SK-N-SH (cell line): Measurements from ENCODE around the gene MGAT5. TPM values are rescaled to one million over a fixed set of nuclear protein-coding genes. Genes with fewer than 3 reads are reported as not detected.

ENCODE experiments used
- CTCF ChIA-PET: fragments of 300-600, 350-600 bp; formaldehyde crosslinking; extraction: SDS; loops from one replicate; lab custom pipeline; 2021; lab: Yijun Ruan, JAX
- POLR2A ChIA-PET: fragments of 350-600 bp; sonication (Branson Sonifier 250); formaldehyde crosslinking; extraction: SDS; loops from one replicate; lab custom pipeline; 2020; ENCODE audit warnings: antibody characterized with exemption, inconsistent platforms; lab: Yijun Ruan, JAX
- DNase-seq: peaks from one replicate; pipeline ENCODE4 v3.0.0; 2012
- H2AFZ ChIP-seq: fragments of 200-600 bp; sonication (generic); 2 replicates; pipeline ENCODE4 v1.8.1; 2016; ENCODE audit warnings: antibody characterized with exemption, mild to moderate bottlenecking, low read depth
- H3F3A ChIP-seq: fragments of 200-600 bp; sonication (generic); replicated peaks from 2 replicates; pipeline ENCODE3; 2016; ENCODE audit warnings: antibody characterized with exemption, mild to moderate bottlenecking; ENCODE audit not compliant: insufficient read depth
- H3K27ac ChIP-seq, 2 experiments: fragments of 200-500 bp in 1 of 2; fragments of 200-600 bp in 1 of 2; sonication (Bioruptor generic) in 1 of 2; sonication (generic), shearing (Covaris generic) in 1 of 2; 2 replicates each; pipeline versions ENCODE4 v1.5.1 to v1.6.1; 2014 to 2016; ENCODE audit warnings: low read depth in 2 of 2, inconsistent platforms in 1 of 2, low read length in 1 of 2, mild to moderate bottlenecking in 1 of 2, mixed read lengths in 1 of 2
- H3K27me3 ChIP-seq: fragments of 200-600 bp; sonication (generic), shearing (Covaris generic); 2 replicates; pipeline ENCODE4 v1.6.1; 2016; ENCODE audit warnings: mixed run types; ENCODE audit not compliant: insufficient read depth
- H3K36me3 ChIP-seq, 2 experiments: fragments of 200-500 bp in 1 of 2; fragments of 200-600 bp in 1 of 2; sonication (Bioruptor generic) in 1 of 2; sonication (generic) in 1 of 2; replicated peaks in 1 of 2; 2 replicates each; pipeline versions ENCODE3 to v1.5.1; 2014 to 2016; ENCODE audit warnings: low read length in 1 of 2, mild to moderate bottlenecking in 1 of 2; ENCODE audit not compliant: insufficient read depth in 2 of 2, control insufficient read depth in 1 of 2
- H3K4me1 ChIP-seq, 2 experiments: fragments of 200-500 bp in 1 of 2; fragments of 200-600 bp in 1 of 2; sonication (Bioruptor generic) in 1 of 2; sonication (generic), shearing (Covaris generic) in 1 of 2; 2 replicates each; pipeline versions ENCODE4 v1.5.1 to v1.6.1; 2014 to 2016; ENCODE audit warnings: low read depth in 1 of 2, low read length in 1 of 2, mixed run types in 1 of 2; ENCODE audit not compliant: insufficient read depth in 2 of 2, control insufficient read depth in 1 of 2
- H3K4me2 ChIP-seq: fragments of 200-600 bp; sonication (generic), shearing (Covaris generic); 2 replicates; pipeline ENCODE4 v1.6.1; 2017; ENCODE audit warnings: mixed run types
- H3K4me3 ChIP-seq, 2 experiments: fragments of 200-500 bp in 1 of 2; fragments of 200-600 bp in 1 of 2; sonication (Bioruptor generic) in 1 of 2; sonication (generic), shearing (Covaris generic) in 1 of 2; 2 replicates each; pipeline versions ENCODE4 v1.5.1 to v1.8.1; 2014 to 2016; ENCODE audit warnings: low read depth in 2 of 2, inconsistent platforms in 1 of 2, low read length in 1 of 2, mild to moderate bottlenecking in 1 of 2, mixed read lengths in 1 of 2, moderate library complexity in 1 of 2
- H3K79me2 ChIP-seq: fragments of 200-600 bp; sonication (generic); 2 replicates; pipeline ENCODE4 v1.8.1; 2017; ENCODE audit warnings: mild to moderate bottlenecking; ENCODE audit not compliant: insufficient read depth
- H3K9ac ChIP-seq: fragments of 200-600 bp; sonication (generic); 2 replicates; pipeline ENCODE4 v1.6.1; 2017; ENCODE audit warnings: mixed run types
- H3K9me2 ChIP-seq: fragments of 200-600 bp; sonication (generic); 2 replicates; pipeline ENCODE4 v1.6.1; 2017; ENCODE audit warnings: mixed run types
- H3K9me3 ChIP-seq: fragments of 200-600 bp; sonication (generic); 2 replicates; pipeline ENCODE4 v1.6.1; 2017; ENCODE audit warnings: mixed run types, mild to moderate bottlenecking, moderate library complexity
- H4K20me1 ChIP-seq: fragments of 200-600 bp; sonication (generic); 2 replicates; pipeline ENCODE4 v1.6.1; 2017; ENCODE audit warnings: mild to moderate bottlenecking, mixed run types; ENCODE audit not compliant: insufficient read depth
- CHD2 ChIP-seq: fragments of 150-350 bp; IDR thresholded peaks from 2 replicates; pipeline ENCODE4 v1.6.1; 2018; ENCODE audit warnings: low read length; ENCODE audit not compliant: partially characterized antibody
- ELF1 ChIP-seq: IDR thresholded peaks from 2 replicates; pipeline ENCODE4 v1.4.0; 2012
- EP300 ChIP-seq, 2 experiments: IDR thresholded peaks; 2 replicates each; pipeline versions ENCODE4 v1.4.0 to v1.6.1; 2012; ENCODE audit warnings: borderline replicate concordance in 1 of 2, low read depth in 1 of 2, low read length in 1 of 2
- FOXM1 ChIP-seq: IDR thresholded peaks from 2 replicates; pipeline ENCODE4 v1.4.0; 2012; ENCODE audit warnings: low read depth, mild to moderate bottlenecking
- GABPA ChIP-seq: IDR thresholded peaks from 2 replicates; pipeline ENCODE4 v1.4.0; 2012; ENCODE audit warnings: low read depth, mild to moderate bottlenecking
- GATA2 ChIP-seq: sonication (generic); formaldehyde crosslinking; IDR thresholded peaks from 2 replicates; pipeline ENCODE4 v1.5.0; 2020; ENCODE audit warnings: mild to moderate bottlenecking, missing genetic modification reagents
- NFIC ChIP-seq: IDR thresholded peaks from 2 replicates; pipeline ENCODE4 v1.4.0; 2012; ENCODE audit warnings: borderline replicate concordance
- NRF1 ChIP-seq: IDR thresholded peaks from 2 replicates; pipeline ENCODE4 v1.6.1; 2012; ENCODE audit warnings: low read depth, mild to moderate bottlenecking, low read length
- RAD21 ChIP-seq: IDR thresholded peaks from 2 replicates; pipeline ENCODE4 v1.6.1; 2012; ENCODE audit warnings: mild to moderate bottlenecking, low read length
- RCOR1 ChIP-seq: fragments of 150-350 bp; IDR thresholded peaks from 2 replicates; pipeline ENCODE4 v1.6.1; 2017; ENCODE audit warnings: antibody characterized with exemption, low read length
- TAF1 ChIP-seq: IDR thresholded peaks from 2 replicates; pipeline ENCODE4 v1.6.1; 2012; ENCODE audit warnings: low read depth, mild to moderate bottlenecking, low read length, moderate library complexity, borderline replicate concordance
- TCF12 ChIP-seq: IDR thresholded peaks from 2 replicates; pipeline ENCODE4 v1.4.0; 2012
- TEAD4 ChIP-seq: IDR thresholded peaks from 2 replicates; pipeline ENCODE4 v1.4.0; 2012; ENCODE audit warnings: mild to moderate bottlenecking, borderline replicate concordance; ENCODE audit not compliant: insufficient read depth
- WGBS: methylation state at CpG from one replicate; pipeline ENCODE4 v1.1.6; 2017; ENCODE audit warnings: low lambda C conversion rate; 5-methylcytosine and 5-hydroxymethylcytosine counted together
- polyA plus RNA-seq, 3 experiments: library from polyadenylated mRNA; depleted of rRNA; stranded (reverse); fragments of >200 nt; gene quantifications; 2 replicates each; pipeline ENCODE4 v1.2.3, GENCODE V29; 2012
- TF ChIP-seq, protein P1 (sequence below): IDR thresholded peaks from 2 replicates; pipeline ENCODE4; 2012
- TF ChIP-seq, protein P2 (sequence below): IDR thresholded peaks from 2 replicates; pipeline ENCODE4 v1.4.0; 2012; ENCODE audit warnings: low read depth
- TF ChIP-seq, protein P3 (sequence below): fragments of 150-350 bp; IDR thresholded peaks from 2 replicates; pipeline ENCODE4 v1.6.1; 2016; ENCODE audit warnings: mild to moderate bottlenecking, low read depth, low read length
- TF ChIP-seq, protein P4 (sequence below): IDR thresholded peaks from 2 replicates; pipeline ENCODE4 v1.4.0; 2012; ENCODE audit warnings: low read depth, borderline replicate concordance

MGAT5 gene
- polyA plus RNA-seq, 1 of the 3 experiments (the other 2 are of a cell fraction): 18.2 TPM

DNA sequence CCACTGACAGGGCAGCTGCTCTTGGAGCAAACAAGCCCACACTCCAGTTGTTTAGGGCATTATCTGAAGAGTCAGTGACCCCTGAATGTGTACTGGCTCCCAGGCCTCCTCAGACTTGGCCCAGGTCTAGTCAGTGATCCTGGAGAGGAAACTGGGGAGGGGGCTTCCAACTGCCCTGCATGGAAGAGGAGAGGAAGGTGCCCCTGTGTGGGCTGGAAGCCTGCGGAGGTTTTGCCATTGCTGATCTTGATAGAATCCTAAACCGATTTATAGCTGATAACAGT is 197.4 kb downstream of the MGAT5 start (continued):
- TF ChIP-seq FOXM1: no peak

DNA sequence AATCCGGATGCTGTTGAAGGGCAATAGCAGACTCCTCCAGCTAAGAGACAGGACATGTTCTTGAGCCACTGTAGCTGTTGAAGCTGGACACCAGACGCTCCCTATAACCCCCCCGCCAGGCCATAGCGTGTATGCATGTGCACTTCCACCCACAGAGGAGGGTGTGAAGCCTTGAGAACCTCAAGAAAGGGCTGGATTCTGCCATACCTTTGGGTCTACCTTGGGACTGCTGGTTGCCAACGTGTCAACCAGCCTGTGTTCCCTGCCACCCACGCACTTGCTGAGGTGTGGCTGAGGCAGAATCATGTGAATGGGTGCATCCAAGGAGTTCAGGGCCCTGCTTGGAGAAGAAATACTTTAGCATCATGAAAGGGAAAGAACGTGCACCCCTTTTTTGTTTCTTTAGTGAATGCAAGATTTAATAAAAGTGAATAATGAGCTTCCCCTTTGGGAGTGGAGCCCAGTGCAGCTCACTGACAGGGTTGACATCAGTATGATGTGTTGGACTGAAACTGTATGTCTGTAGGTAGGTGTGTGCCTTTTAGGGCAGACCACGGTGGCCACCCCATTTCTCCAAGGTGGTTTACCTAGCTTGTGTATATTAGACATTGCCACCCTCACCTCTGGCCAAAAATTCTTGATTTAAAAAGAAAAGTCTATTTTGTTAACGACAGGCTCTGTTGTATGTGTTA is 198.3 kb downstream of the MGAT5 start:
- Histone ChIP-seq H3K9me3 (no peaks in the 10 kb centered on the region), H3K9ac (no peak overlapping the region), H4K20me1 (no peaks in the 10 kb centered on the region), H3K4me1 (no peaks in the 10 kb centered on the region; a peak in 1 of 4 replicates), H3K27me3 (no peaks in the 10 kb centered on the region), H3K9me2 (no peaks in the 10 kb centered on the region), H3K4me3 (no peak overlapping the region), H3F3A (no peaks in the 10 kb centered on the region), H3K79me2 (no peaks in the 10 kb centered on the region), H2AFZ (no peak overlapping the region), H3K27ac (no peak overlapping the region), H3K4me2 (no peak overlapping the region), H3K36me3 (peaks cover 0 to 14% of the 10 kb centered on the region in 2 experiments)
- TF ChIP-seq FOXM1 (no peak), NRF1 (no peak), TCF12 (no peak), RAD21 (no peak), EP300 (IDR thresholded peaks at IDR 0.05; ENCODE audit: borderline replicate concordance in 1 of 2, low read depth in 1 of 2, low read length in 1 of 2) (no peak), RCOR1 (no peak), ELF1 (no peak), GATA2 (no peak), NFIC (no peak), TEAD4 (no peak), CHD2 (no peak), GABPA (no peak), TAF1 (no peak)
- TF ChIP-seq, protein P1, sequence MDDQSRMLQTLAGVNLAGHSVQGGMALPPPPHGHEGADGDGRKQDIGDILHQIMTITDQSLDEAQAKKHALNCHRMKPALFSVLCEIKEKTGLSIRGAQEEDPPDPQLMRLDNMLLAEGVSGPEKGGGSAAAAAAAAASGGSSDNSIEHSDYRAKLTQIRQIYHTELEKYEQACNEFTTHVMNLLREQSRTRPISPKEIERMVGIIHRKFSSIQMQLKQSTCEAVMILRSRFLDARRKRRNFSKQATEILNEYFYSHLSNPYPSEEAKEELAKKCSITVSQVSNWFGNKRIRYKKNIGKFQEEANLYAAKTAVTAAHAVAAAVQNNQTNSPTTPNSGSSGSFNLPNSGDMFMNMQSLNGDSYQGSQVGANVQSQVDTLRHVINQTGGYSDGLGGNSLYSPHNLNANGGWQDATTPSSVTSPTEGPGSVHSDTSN: no peak
- TF ChIP-seq, protein P2, sequence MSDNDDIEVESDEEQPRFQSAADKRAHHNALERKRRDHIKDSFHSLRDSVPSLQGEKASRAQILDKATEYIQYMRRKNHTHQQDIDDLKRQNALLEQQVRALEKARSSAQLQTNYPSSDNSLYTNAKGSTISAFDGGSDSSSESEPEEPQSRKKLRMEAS: no peak
- TF ChIP-seq, protein P3, sequence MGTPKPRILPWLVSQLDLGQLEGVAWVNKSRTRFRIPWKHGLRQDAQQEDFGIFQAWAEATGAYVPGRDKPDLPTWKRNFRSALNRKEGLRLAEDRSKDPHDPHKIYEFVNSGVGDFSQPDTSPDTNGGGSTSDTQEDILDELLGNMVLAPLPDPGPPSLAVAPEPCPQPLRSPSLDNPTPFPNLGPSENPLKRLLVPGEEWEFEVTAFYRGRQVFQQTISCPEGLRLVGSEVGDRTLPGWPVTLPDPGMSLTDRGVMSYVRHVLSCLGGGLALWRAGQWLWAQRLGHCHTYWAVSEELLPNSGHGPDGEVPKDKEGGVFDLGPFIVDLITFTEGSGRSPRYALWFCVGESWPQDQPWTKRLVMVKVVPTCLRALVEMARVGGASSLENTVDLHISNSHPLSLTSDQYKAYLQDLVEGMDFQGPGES: no peak
- TF ChIP-seq, protein P4, sequence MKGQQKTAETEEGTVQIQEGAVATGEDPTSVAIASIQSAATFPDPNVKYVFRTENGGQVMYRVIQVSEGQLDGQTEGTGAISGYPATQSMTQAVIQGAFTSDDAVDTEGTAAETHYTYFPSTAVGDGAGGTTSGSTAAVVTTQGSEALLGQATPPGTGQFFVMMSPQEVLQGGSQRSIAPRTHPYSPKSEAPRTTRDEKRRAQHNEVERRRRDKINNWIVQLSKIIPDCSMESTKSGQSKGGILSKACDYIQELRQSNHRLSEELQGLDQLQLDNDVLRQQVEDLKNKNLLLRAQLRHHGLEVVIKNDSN: no peak
- no peak for DNase-seq
- ChIA-PET POLR2A (no interaction called here), CTCF (interaction anchor here (0.6 to 10.2 kb wide), 40 partner anchors 10 to 608 kb away, joined by 3 to 111 read pairs (median 6); no protein-coding TSS in a partner anchor)
- 92% methylated on average over 9 of the region's 9 CpGs for WGBS
